ENCODE measurements around the gene NRXN3. TPM values are rescaled to one million over a fixed set of nuclear protein-coding genes. Genes with fewer than 3 reads are reported as not detected.

NRXN3 gene
- total RNA-seq, 1 experiment from 2014 or later: 1.1 TPM

DNA sequence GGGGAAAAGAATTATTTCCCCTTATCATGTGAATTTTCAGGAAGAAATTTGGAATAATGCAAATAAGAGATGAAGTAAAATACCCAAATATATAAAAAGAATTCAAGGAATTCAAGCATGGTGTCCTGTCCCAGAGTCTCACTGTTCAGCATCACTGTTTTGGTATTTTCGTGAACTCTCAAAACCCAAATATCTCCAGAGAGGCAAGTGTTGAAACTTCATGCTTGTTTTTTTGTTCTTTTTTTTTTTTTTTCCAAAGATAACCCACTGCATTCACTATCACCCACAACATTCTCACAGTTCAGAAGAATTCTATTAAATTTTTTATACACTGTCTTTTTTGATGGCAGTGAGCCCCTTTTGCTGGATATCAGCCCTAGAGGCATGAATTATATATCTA is 1686.2 kb downstream of the NRXN3 start:
- peak; percentile 6 for DNase-seq (ENCODE audit: low read depth)

- no peak for DNase-seq (ENCODE audit: low read depth)
Measured at GRCh38 chr14:79861111-79861510, 1690.9 kb downstream of the NRXN3 start.

DNA sequence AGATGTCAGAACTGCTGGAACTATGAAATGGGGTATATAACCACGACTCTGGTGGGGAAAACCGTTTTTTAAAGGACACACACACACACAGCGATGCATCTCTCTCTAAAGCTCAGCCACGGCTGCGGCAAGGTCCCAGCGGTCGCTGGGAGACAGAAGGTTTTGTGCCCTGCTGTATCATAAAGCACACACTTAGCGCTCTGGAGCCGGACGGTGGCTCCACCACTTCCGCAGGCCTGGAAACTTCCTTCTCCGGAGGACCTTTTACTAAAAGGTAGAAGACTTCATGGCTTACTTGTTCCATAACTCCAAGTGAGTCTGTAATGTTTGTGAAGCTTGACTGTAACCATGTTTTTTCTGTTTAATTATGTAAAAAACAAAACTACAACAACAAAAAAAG is 1691.9 kb downstream of the NRXN3 start:
- DNase-seq (ENCODE audit: low read depth): no peak

- DNase-seq (ENCODE audit: low read depth): no peak
Measured at GRCh38 chr14:79871136-79871535, 1701.0 kb downstream of the NRXN3 start.

DNA sequence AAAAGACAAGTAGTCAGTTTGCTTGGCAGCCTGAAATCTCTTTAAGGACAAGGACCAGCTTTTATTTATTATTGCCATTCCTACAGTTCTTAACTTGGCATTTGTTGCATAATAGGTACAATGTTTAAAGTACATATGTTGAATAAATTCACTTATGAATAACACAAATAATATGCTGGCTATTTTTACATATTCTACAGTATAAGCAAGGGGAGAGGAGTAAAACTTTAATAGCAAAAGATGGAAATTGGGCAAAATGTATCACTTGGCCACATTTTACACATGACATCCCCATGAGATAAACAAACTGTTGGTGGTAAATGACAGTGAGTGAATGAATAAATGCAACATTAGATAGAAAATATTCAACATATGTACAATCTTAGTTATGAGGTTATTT is 1708.1 kb downstream of the NRXN3 start:
- DNase-seq (ENCODE audit: low read depth): no peak

- DNase-seq (ENCODE audit: low read depth): no peak
Measured at GRCh38 chr14:79878785-79879184, 1708.6 kb downstream of the NRXN3 start.

DNA sequence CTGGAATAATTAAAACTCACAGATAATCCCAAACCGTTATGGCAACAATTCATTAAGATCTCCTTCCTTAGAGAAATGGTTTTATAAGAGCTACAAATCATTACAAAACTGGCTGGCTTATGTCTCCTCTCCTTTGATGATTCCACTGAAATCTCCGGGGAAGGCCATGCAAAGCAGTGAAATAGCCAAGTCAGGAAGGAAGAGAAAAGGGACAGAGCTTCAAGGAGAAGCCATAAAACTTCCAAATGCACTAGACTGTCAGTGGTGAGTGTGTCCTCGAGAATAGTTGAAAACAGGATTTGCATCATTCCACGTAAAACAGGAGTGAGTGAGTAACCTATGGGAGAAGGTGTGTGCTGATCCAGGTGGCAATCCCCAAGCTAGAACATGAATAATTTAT is 1711.1 kb downstream of the NRXN3 start:
- DNase-seq (ENCODE audit: low read depth): no peak

DNA sequence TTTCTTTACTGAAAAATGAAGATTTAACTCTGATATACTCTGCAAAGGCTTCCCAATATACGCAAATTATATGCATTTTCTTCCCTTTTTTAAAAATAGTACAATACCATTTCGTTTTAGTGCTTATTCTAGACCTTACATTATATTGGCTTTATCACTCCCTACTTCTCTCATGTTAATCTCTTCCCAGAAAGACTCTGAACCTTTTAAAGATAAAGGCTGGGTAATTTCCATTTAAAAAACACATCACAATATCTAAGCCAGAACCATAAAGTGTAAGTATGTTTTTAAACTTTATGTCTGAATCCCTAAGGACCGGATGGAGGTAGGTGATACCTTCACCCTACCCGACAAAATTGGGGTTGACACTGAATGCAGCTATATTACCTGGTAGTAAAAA is 1720.4 kb downstream of the NRXN3 start:
- DNase-seq (ENCODE audit: low read depth): no peak

DNA sequence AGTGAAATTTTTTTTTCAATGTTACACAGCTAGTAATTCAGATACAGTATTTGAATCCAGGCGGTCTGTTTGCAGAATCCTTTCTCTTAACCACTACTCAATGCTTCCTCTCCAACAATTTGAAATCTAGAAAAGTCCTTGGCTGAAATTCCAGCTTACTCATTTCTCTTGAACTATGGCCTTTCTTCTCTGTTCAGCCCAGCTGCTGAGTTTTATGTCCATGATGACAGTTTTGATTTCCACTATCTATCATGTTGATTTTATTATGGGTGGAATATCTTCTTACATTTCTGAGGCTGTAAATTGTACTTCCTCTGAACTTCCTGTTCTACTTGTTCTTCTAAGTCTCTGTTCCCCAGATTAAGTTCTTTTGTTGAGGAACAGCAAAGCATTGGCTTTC is 1725.8 kb downstream of the NRXN3 start:
- peak; percentile 6 for DNase-seq (ENCODE audit: low read depth)

- DNase-seq (ENCODE audit: low read depth): no peak
Measured at GRCh38 chr14:79899610-79900009, 1729.4 kb downstream of the NRXN3 start.

DNA sequence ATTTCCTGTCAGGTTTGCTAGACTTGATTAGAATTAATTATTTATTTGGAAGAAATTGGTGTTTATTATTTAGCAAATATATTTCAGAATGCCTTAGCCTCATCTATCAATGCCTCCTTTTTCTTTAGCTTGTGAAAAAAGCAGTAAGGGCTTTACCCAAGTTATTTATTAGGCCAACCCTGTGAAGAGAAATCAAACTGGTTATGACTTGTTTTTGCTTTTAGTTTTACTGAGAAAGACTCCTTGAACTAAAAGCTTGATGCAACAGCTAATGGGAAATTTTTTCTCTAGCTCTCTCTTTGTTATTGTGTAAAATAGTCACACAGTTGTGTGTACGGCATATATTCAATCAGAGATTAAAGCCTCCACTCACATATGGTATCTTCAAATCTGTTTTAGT is 1734.3 kb downstream of the NRXN3 start:
- DNase-seq (ENCODE audit: low read depth): no peak

- no peak for DNase-seq (ENCODE audit: low read depth)
Measured at GRCh38 chr14:79906994-79907393, 1736.8 kb downstream of the NRXN3 start.

- no peak for DNase-seq (ENCODE audit: low read depth)
Measured at GRCh38 chr14:79910086-79910485, 1739.9 kb downstream of the NRXN3 start.

DNA sequence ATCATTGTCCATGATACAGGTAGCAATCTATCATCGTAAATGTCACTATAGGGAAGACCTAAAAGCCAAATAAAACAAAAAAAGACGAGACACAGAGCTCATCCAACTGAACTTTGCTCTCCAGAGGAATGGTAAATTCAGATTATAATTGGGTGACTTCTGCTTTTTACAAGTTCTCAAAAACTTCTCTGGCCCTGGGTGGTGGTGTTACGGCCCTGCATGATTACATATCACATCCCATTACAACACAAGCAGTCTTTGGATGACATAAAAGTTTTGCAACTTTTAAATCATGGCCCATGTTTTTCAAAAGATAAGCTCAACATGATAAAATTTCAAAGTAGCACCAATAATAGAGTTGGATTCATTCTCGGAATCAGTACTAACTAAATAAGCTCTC is 1741.6 kb downstream of the NRXN3 start:
- no peak for DNase-seq (ENCODE audit: low read depth)

GRCh38 chr14:79914595-79914994 is 1744.4 kb downstream of the NRXN3 start:
- DNase-seq (ENCODE audit: low read depth): no peak

GRCh38 chr14:79915406-79915805 is 1745.2 kb downstream of the NRXN3 start:
- DNase-seq (ENCODE audit: low read depth): no peak

- no peak for DNase-seq (ENCODE audit: low read depth)
Measured at GRCh38 chr14:79916281-79916680, 1746.1 kb downstream of the NRXN3 start.

- DNase-seq (ENCODE audit: low read depth): no peak
Measured at GRCh38 chr14:79916892-79917291, 1746.7 kb downstream of the NRXN3 start.

Measured in M059J (cell line).